IMR-90 (cell line): ENCODE data around the gene SUGCT. TPM values are rescaled to one million over a fixed set of nuclear protein-coding genes. Genes with fewer than 3 reads are reported as not detected.

ENCODE experiments used
- ATAC-seq: fragments of 200-7000 bp; cut with Tn5 transposase; 2 replicates; pipeline ENCODE4 v1.9.1; 2020; ENCODE audit warnings: low read depth, mild to moderate bottlenecking, moderate library complexity
- BruUV-seq: library from RNA; stranded (reverse); fragments of 400-500 nt; replicated peaks from 2 replicates; lab custom pipeline; 2021; lab: Mats Ljungman, UMichigan
- CTCF ChIA-PET: fragments of 300-600 bp; formaldehyde crosslinking; extraction: SDS; loops from one replicate; lab custom pipeline; 2021; ENCODE audit warnings: antibody characterized with exemption; lab: Yijun Ruan, JAX
- POLR2A ChIA-PET: fragments of 300-600 bp; sonication (Branson Sonifier 250); formaldehyde crosslinking; loops from one replicate; lab custom pipeline; 2022; ENCODE audit warnings: antibody characterized with exemption; ENCODE audit not compliant: unreplicated experiment; lab: Charles Lee
- DNase-seq: peaks from one replicate; pipeline ENCODE4 v3.0.0; 2013
- H2AFZ ChIP-seq: replicated peaks from 2 replicates; pipeline ENCODE3; 2013; ENCODE audit warnings: low read length, mild to moderate bottlenecking; ENCODE audit not compliant: poor library complexity
- H2AK5ac ChIP-seq: 2 replicates; pipeline ENCODE4 v1.6.1; 2013; ENCODE audit warnings: low read depth, low read length, inconsistent platforms
- H2AK9ac ChIP-seq: replicated peaks from 2 replicates; pipeline ENCODE3; 2013; ENCODE audit warnings: mild to moderate bottlenecking, low read depth, low read length, moderate library complexity; ENCODE audit not compliant: poor library complexity
- H2BK120ac ChIP-seq: 2 replicates; pipeline ENCODE4 v1.6.1; 2013; ENCODE audit warnings: low read depth, low read length, inconsistent platforms
- H2BK15ac ChIP-seq: 3 replicates; pipeline ENCODE4 v1.6.1; 2013; ENCODE audit warnings: low read depth, low read length, inconsistent platforms
- H2BK20ac ChIP-seq: 2 replicates; pipeline ENCODE4 v1.6.1; 2013; ENCODE audit warnings: low read depth, mild to moderate bottlenecking, inconsistent platforms, low read length, moderate library complexity
- H2BK5ac ChIP-seq: 2 replicates; pipeline ENCODE4 v1.6.1; 2013; ENCODE audit warnings: mild to moderate bottlenecking, low read depth, low read length, inconsistent platforms; ENCODE audit not compliant: poor library complexity, severe bottlenecking
- H3K14ac ChIP-seq: replicated peaks from 2 replicates; pipeline ENCODE4 v1.6.1; 2013; ENCODE audit warnings: low read depth, low read length, inconsistent platforms
- H3K18ac ChIP-seq: 2 replicates; pipeline ENCODE4 v1.6.1; 2013; ENCODE audit warnings: low read depth, low read length, control low read depth
- H3K23ac ChIP-seq: 2 replicates; pipeline ENCODE4 v1.6.1; 2013; ENCODE audit warnings: low read depth, low read length, inconsistent platforms
- H3K27ac ChIP-seq: 2 replicates; pipeline ENCODE4 v1.5.1; 2013; ENCODE audit warnings: mild to moderate bottlenecking, control low read depth, low read length; ENCODE audit not compliant: insufficient read depth
- H3K27me3 ChIP-seq: 2 replicates; pipeline ENCODE4 v1.6.1; 2013; ENCODE audit warnings: low read length; ENCODE audit not compliant: control insufficient read depth, insufficient read depth
- H3K36me3 ChIP-seq: 2 replicates; pipeline ENCODE4 v1.6.1; 2013; ENCODE audit warnings: low read length, mixed read lengths; ENCODE audit not compliant: control insufficient read depth, insufficient read depth
- H3K4ac ChIP-seq: 2 replicates; pipeline ENCODE4 v1.6.1; 2013; ENCODE audit warnings: low read depth, low read length, inconsistent platforms
- H3K4me1 ChIP-seq: 2 replicates; pipeline ENCODE4 v1.6.1; 2013; ENCODE audit warnings: low read length, mixed read lengths; ENCODE audit not compliant: control insufficient read depth, insufficient read depth
- H3K4me2 ChIP-seq: 2 replicates; pipeline ENCODE4 v1.6.1; 2013; ENCODE audit warnings: low read depth, mild to moderate bottlenecking, control low read depth, low read length, moderate library complexity
- H3K4me3 ChIP-seq: 2 replicates; pipeline ENCODE4 v1.5.1; 2013; ENCODE audit warnings: low read depth, mild to moderate bottlenecking, control low read depth, low read length, moderate library complexity; ENCODE audit not compliant: insufficient read depth
- H3K56ac ChIP-seq: 2 replicates; pipeline ENCODE4 v1.6.1; 2013; ENCODE audit warnings: low read length, inconsistent platforms; ENCODE audit not compliant: insufficient read depth; ENCODE audit errors: extremely low read depth
- H3K79me1 ChIP-seq, 2 experiments: 2 replicates each; pipeline ENCODE4 v1.6.1; 2013; ENCODE audit warnings: low read length in 2 of 2, inconsistent platforms in 1 of 2, low read depth in 1 of 2
- H3K9ac ChIP-seq: 2 replicates; pipeline ENCODE4 v1.6.1; 2013; ENCODE audit warnings: low read depth, low read length, control low read depth
- H3K9me1 ChIP-seq: 2 replicates; pipeline ENCODE4 v1.6.1; 2013; ENCODE audit warnings: low read length, inconsistent platforms; ENCODE audit not compliant: insufficient read depth
- H3K9me3 ChIP-seq: 2 replicates; pipeline ENCODE4 v1.6.1; 2013; ENCODE audit warnings: low read length; ENCODE audit not compliant: control insufficient read depth, insufficient read depth
- H4K20me1 ChIP-seq: 2 replicates; pipeline ENCODE4 v1.6.1; 2013; ENCODE audit warnings: low read length, inconsistent platforms; ENCODE audit not compliant: insufficient read depth
- H4K5ac ChIP-seq: 2 replicates; pipeline ENCODE4 v1.6.1; 2013; ENCODE audit warnings: mild to moderate bottlenecking, low read depth, low read length, control low read depth
- H4K8ac ChIP-seq, 2 experiments: 2 replicates each; pipeline ENCODE4 v1.6.1; 2013; ENCODE audit warnings: low read depth in 2 of 2, low read length in 2 of 2, control low read depth in 1 of 2, inconsistent platforms in 1 of 2
- H4K91ac ChIP-seq: 2 replicates; pipeline ENCODE4 v1.6.1; 2013; ENCODE audit warnings: low read depth, low read length, inconsistent platforms; ENCODE audit not compliant: insufficient read depth
- BHLHE40 ChIP-seq: fragments of 150-350 bp; IDR thresholded peaks from 2 replicates; pipeline ENCODE4 v1.6.1; 2016; ENCODE audit warnings: mild to moderate bottlenecking, low read depth, low read length
- CEBPB ChIP-seq: IDR thresholded peaks from 2 replicates; pipeline ENCODE4 v1.6.1; 2012; ENCODE audit warnings: low read depth, low read length, improper control_type of control experiment
- CHD1 ChIP-seq: IDR thresholded peaks from 2 replicates; pipeline ENCODE4 v1.6.1; 2012; ENCODE audit warnings: low read depth, low read length, improper control_type of control experiment
- FOS ChIP-seq: fragments of 150-350 bp; IDR thresholded peaks from 2 replicates; pipeline ENCODE4 v1.6.1; 2016; ENCODE audit warnings: low read depth, low read length
- MAFK ChIP-seq: IDR thresholded peaks from 2 replicates; pipeline ENCODE4 v1.6.1; 2012; ENCODE audit warnings: low read depth, low read length, improper control_type of control experiment
- MAZ ChIP-seq: IDR thresholded peaks from 2 replicates; pipeline ENCODE4 v1.6.1; 2012; ENCODE audit warnings: low read depth, mild to moderate bottlenecking, low read length, improper control_type of control experiment, moderate library complexity, borderline replicate concordance
- MXI1 ChIP-seq: IDR thresholded peaks from 2 replicates; pipeline ENCODE4 v1.6.1; 2012; ENCODE audit warnings: low read depth, mild to moderate bottlenecking, low read length, moderate library complexity, borderline replicate concordance
- NFE2L2 ChIP-seq: fragments of 150-350 bp; IDR thresholded peaks from 2 replicates; pipeline ENCODE4 v1.6.1; 2016; ENCODE audit warnings: low read depth, mild to moderate bottlenecking, low read length
- POLR2A ChIP-seq: IDR thresholded peaks from 2 replicates; pipeline ENCODE4 v1.6.1; 2012; ENCODE audit warnings: mild to moderate bottlenecking, low read depth, low read length
- RAD21 ChIP-seq: IDR thresholded peaks from 2 replicates; pipeline ENCODE4 v1.6.1; 2012; ENCODE audit warnings: low read length, improper control_type of control experiment
- RCOR1 ChIP-seq: IDR thresholded peaks from 2 replicates; pipeline ENCODE4 v1.6.1; 2012; ENCODE audit warnings: mild to moderate bottlenecking, low read length, improper control_type of control experiment; ENCODE audit not compliant: insufficient replicate concordance
- RFX5 ChIP-seq: IDR thresholded peaks from 2 replicates; pipeline ENCODE4 v1.8.0; 2012; ENCODE audit warnings: low read depth, mild to moderate bottlenecking, low read length, moderate library complexity
- SMC3 ChIP-seq: fragments of 150-350 bp; IDR thresholded peaks from 2 replicates; pipeline ENCODE4 v1.6.1; 2016; ENCODE audit warnings: low read depth, mild to moderate bottlenecking, antibody characterized with exemption, low read length, moderate library complexity
- WGBS, 2 experiments: methylation state at CpG; one replicate each; pipeline versions ENCODE4 v1.1.5 to v1.1.7; 2013; ENCODE audit warnings: missing lambda C conversion rate in 2 of 2; ENCODE audit not compliant: insufficient read length in 1 of 2; ENCODE audit errors: extremely low coverage in 2 of 2; 5-methylcytosine and 5-hydroxymethylcytosine counted together
- dilution Hi-C: fragments of 300-500 bp; cut with HindIII; formaldehyde crosslinking; loops from one replicate; pipeline ENCODE4 v1.14.3; 2018; ENCODE audit warnings: low sequenced_read_pairs; ENCODE audit not compliant: unreplicated experiment
- in situ Hi-C: fragments of 300-500 bp; cut with MboI; formaldehyde crosslinking; loops from 3 replicates; pipeline ENCODE4 v1.14.3; 2019; ENCODE audit warnings: low sequenced_read_pairs, inconsistent platforms, mixed read lengths
- intact Hi-C: fragments of 100-400 bp; cut with micrococcal nuclease; formaldehyde crosslinking; loops from 2 replicates; pipeline ENCODE4 v1.10.0; 2022
- polyA plus RNA-seq, 3 experiments: library from polyadenylated mRNA; depleted of rRNA; stranded (reverse); fragments of >200 nt; gene quantifications; 2 replicates each; pipeline ENCODE4 v1.2.3, GENCODE V29; 2012; ENCODE audit warnings: low replicate concordance in 1 of 3
- total RNA-seq: library from RNA; depleted of rRNA; stranded (reverse); fragments of >200 nt; gene quantifications from 2 replicates; pipeline ENCODE4 v1.2.3, GENCODE V29; 2012
- TF ChIP-seq, protein P1 (sequence below): conservative IDR thresholded peaks from 2 replicates; pipeline ENCODE4 v1.5.1; 2012; ENCODE audit warnings: mild to moderate bottlenecking, low read depth, low read length, improper control_type of control experiment
- TF ChIP-seq, protein P2 (sequence below): fragments of 150-350 bp; IDR thresholded peaks from 2 replicates; pipeline ENCODE4 v1.6.1; 2017; ENCODE audit warnings: mild to moderate bottlenecking, antibody characterized with exemption, low read length, low read depth
- TF ChIP-seq, protein P3 (sequence below): fragments of 150-350 bp; IDR thresholded peaks from 2 replicates; pipeline ENCODE4 v1.6.1; 2016; ENCODE audit warnings: low read depth, mild to moderate bottlenecking, low read length, moderate library complexity, borderline replicate concordance

Gene SUGCT
- total and polyA plus RNA-seq, 2 of the 4 experiments (the other 2 are of a cell fraction), result 5.9 to 8.3 TPM

DNA sequence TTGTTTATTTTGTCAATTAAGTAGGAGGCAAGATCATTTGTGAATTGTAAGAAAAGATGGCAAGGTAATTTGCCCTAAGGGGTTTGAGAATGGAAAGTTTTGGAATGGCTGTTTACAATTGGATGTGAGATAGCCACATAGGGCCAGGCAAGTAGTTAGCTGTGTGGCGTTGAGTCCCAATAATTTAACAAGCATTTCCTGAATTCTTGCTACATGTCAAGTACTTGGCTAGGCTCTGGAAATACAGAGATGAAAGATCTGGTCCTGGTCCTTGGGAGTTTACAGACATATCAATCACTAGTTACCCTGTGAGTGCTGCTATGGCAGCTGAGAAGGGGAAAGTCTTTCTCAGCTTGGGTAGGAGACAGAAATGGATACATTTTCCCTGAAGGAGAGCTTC lies 401.6 kb downstream of the SUGCT start:
- TF ChIP-seq MAFK (no peak), POLR2A (no peak), RCOR1 (no peak), CHD1 (no peak), SMC3 (no peak), FOS (no peak), RAD21 (no peak), MAZ (no peak), BHLHE40 (no peak), MXI1 (no peak), CEBPB (no peak), RFX5 (no peak), NFE2L2 (no peak)
- TF ChIP-seq, protein P1, sequence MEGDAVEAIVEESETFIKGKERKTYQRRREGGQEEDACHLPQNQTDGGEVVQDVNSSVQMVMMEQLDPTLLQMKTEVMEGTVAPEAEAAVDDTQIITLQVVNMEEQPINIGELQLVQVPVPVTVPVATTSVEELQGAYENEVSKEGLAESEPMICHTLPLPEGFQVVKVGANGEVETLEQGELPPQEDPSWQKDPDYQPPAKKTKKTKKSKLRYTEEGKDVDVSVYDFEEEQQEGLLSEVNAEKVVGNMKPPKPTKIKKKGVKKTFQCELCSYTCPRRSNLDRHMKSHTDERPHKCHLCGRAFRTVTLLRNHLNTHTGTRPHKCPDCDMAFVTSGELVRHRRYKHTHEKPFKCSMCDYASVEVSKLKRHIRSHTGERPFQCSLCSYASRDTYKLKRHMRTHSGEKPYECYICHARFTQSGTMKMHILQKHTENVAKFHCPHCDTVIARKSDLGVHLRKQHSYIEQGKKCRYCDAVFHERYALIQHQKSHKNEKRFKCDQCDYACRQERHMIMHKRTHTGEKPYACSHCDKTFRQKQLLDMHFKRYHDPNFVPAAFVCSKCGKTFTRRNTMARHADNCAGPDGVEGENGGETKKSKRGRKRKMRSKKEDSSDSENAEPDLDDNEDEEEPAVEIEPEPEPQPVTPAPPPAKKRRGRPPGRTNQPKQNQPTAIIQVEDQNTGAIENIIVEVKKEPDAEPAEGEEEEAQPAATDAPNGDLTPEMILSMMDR, result no peak
- TF ChIP-seq, protein P2, sequence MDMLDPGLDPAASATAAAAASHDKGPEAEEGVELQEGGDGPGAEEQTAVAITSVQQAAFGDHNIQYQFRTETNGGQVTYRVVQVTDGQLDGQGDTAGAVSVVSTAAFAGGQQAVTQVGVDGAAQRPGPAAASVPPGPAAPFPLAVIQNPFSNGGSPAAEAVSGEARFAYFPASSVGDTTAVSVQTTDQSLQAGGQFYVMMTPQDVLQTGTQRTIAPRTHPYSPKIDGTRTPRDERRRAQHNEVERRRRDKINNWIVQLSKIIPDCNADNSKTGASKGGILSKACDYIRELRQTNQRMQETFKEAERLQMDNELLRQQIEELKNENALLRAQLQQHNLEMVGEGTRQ, result no peak
- TF ChIP-seq, protein P3, sequence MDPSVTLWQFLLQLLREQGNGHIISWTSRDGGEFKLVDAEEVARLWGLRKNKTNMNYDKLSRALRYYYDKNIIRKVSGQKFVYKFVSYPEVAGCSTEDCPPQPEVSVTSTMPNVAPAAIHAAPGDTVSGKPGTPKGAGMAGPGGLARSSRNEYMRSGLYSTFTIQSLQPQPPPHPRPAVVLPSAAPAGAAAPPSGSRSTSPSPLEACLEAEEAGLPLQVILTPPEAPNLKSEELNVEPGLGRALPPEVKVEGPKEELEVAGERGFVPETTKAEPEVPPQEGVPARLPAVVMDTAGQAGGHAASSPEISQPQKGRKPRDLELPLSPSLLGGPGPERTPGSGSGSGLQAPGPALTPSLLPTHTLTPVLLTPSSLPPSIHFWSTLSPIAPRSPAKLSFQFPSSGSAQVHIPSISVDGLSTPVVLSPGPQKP, result no peak
- Histone ChIP-seq H3K4me2 (no peak overlapping the region), H3K9me3 (no peaks in the 10 kb centered on the region), H4K91ac (no peak overlapping the region), H3K56ac (no peak overlapping the region), H2AFZ (no peak overlapping the region), H3K23ac (peak overlapping the region; percentile 29; the same call in 1 of the 2 replicates), H4K5ac (no peak overlapping the region), H2BK5ac (no peak overlapping the region), H3K27ac (no peak overlapping the region), H3K27me3 (no peaks in the 10 kb centered on the region), H4K8ac (no peak overlapping the region), H3K18ac (no peak overlapping the region), H2AK9ac (no peak overlapping the region), H3K9ac (no peak overlapping the region), H2BK15ac (no peak overlapping the region), H2BK20ac (no peak overlapping the region; the same call in 1 of the 2 replicates), H3K4me3 (no peak overlapping the region), H4K20me1 (no peaks in the 10 kb centered on the region), H2AK5ac (peak overlapping the region; percentile 33; the same call in 1 of the 2 replicates), H3K36me3 (no peaks in the 10 kb centered on the region), H2BK120ac (no peak overlapping the region), H3K4ac (0 out of 2 replicates have a peak overlapping the region, but pooled peaks have one; percentile 17), H3K79me1 (no peaks in the 10 kb centered on the region), H3K14ac (0 out of 2 replicates have a peak overlapping the region, but pooled peaks have one; percentile 59), H3K4me1 (no peaks in the 10 kb centered on the region), H3K9me1 (peaks cover 4% of the 10 kb centered on the region; the same call in 1 of the 2 replicates)
- DNase-seq, result no peak
- no CpG with 5 or more reads among the region's 1 CpG for WGBS, 2 experiments
- CTCF ChIA-PET, result no interaction called here
- intact Hi-C loops, result no loop called here
- POLR2A ChIA-PET, result no interaction called here
- dilution Hi-C loops, result no loop called here
- BruUV-seq, result no TSS peak
- in situ Hi-C loops, result no loop called here
- ATAC-seq, result no peak
